Measurements from ENCODE around the gene MTOR. TPM values are rescaled to one million over a fixed set of nuclear protein-coding genes. Genes with fewer than 3 reads are reported as not detected.
A peak's percentile ranks its signal among the peaks of the same experiment; 100 is the strongest.

The MTOR gene
- polyA plus RNA-seq, 1 donor: 27.5 TPM

DNA sequence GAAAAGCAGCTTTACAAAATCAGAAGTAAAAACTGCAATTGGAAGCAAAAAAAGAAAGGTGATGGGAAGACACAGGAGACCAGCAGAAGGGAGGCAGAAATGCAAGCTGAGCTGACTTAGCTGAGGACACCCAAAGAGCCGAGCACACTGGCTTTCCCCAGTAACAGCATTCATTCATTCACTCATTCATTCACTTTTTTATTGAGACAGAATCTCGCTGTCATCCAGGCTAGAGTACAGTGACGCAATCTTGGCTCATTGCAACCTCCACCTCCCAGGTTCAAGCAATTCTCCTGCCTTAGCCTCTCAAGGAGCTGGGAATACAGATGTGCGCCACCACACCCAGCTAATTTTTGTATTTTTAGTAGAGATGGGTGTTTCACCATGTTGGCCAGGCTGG lies 65.0 kb downstream of the MTOR start:
- Histone ChIP-seq H3K27ac (ENCODE audit: low read length) (no peak overlapping the region), H3K4me1 (ENCODE audit: control insufficient read depth, insufficient read depth, low read length) (no peaks in the 10 kb centered on the region), H3K4me3 (ENCODE audit: low read length) (no peak overlapping the region), H3K9me3 (ENCODE audit: control insufficient read depth, low read depth, low read length) (no peaks in the 10 kb centered on the region), H3K36me3 (ENCODE audit: control insufficient read depth, insufficient read depth, low read length) (peaks cover 61% of the 10 kb centered on the region), H3K27me3 (ENCODE audit: control insufficient read depth, insufficient read depth, low read length) (no peaks in the 10 kb centered on the region)
- WGBS (ENCODE audit: insufficient coverage, low lambda C conversion rate): no CpG with 5 or more reads among the region's 4 CpGs
- no peak for DNase-seq

DNA sequence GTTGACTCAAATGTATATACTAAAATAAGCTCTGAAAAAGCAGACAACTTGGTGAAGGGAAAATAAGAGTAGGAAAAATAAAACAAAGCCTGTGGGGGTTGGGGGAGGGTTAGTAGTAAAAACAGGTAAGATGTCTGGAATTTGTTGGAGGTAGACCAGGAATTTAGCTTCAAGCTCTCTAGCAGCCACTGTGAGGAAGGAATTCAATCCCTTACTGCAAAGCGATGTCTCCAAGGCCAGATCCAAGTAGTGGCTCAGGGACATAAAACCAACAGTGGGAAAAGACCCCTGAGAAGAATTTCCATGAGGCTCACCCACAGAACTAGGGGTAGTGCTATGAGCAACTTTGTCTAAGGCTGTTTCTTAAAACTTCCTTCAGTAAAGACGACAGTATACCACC lies 65.4 kb downstream of the MTOR start:
- Histone ChIP-seq H3K4me3 (ENCODE audit: low read length) (no peak overlapping the region), H3K36me3 (ENCODE audit: control insufficient read depth, insufficient read depth, low read length) (peaks cover 61% of the 10 kb centered on the region), H3K27me3 (ENCODE audit: control insufficient read depth, insufficient read depth, low read length) (no peaks in the 10 kb centered on the region), H3K4me1 (ENCODE audit: control insufficient read depth, insufficient read depth, low read length) (no peaks in the 10 kb centered on the region), H3K27ac (ENCODE audit: low read length) (no peak overlapping the region), H3K9me3 (ENCODE audit: control insufficient read depth, low read depth, low read length) (no peaks in the 10 kb centered on the region)
- no peak for DNase-seq
- no CpG with 5 or more reads among the region's 2 CpGs for WGBS (ENCODE audit: insufficient coverage, low lambda C conversion rate)

DNA sequence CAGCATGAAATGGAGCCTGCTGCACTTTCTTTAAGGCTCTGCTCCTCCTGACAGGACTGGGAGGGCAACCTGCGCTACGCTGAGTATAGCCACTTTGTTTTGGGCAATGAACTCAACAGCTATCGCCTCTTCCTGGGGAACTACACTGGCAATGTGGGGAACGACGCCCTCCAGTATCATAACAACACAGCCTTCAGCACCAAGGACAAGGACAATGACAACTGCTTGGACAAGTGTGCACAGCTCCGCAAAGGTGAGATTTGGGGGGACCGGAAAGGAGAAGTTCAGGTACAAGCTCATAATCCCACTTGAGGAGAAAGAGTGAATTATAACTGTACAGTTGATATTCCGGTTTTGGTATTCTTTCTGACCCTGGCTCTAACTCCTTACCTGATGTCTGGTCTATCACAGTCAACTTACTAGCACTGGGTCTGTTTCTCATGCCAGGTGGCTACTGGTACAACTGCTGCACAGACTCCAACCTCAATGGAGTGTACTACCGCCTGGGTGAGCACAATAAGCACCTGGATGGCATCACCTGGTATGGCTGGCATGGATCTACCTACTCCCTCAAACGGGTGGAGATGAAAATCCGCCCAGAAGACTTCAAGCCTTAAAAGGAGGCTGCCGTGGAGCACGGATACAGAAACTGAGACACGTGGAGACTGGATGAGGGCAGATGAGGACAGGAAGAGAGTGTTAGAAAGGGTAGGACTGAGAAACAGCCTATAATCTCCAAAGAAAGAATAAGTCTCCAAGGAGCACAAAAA lies 67.8 kb downstream of the MTOR start:
- WGBS (ENCODE audit: insufficient coverage, low lambda C conversion rate): 100% methylated on average over 1 of the region's 14 CpGs
- H3K36me3 ChIP-seq (ENCODE audit: control insufficient read depth, insufficient read depth, low read length): peaks cover 68% of the 10 kb centered on the region
- no peaks in the 10 kb centered on the region for H3K27me3 ChIP-seq (ENCODE audit: control insufficient read depth, insufficient read depth, low read length)
- no peaks in the 10 kb centered on the region for H3K9me3 ChIP-seq (ENCODE audit: control insufficient read depth, low read depth, low read length)
- H3K27ac ChIP-seq (ENCODE audit: low read length): no peak overlapping the region
- H3K4me1 ChIP-seq (ENCODE audit: control insufficient read depth, insufficient read depth, low read length): no peaks in the 10 kb centered on the region
- no peak for DNase-seq
- no peak overlapping the region for H3K4me3 ChIP-seq (ENCODE audit: low read length)

DNA sequence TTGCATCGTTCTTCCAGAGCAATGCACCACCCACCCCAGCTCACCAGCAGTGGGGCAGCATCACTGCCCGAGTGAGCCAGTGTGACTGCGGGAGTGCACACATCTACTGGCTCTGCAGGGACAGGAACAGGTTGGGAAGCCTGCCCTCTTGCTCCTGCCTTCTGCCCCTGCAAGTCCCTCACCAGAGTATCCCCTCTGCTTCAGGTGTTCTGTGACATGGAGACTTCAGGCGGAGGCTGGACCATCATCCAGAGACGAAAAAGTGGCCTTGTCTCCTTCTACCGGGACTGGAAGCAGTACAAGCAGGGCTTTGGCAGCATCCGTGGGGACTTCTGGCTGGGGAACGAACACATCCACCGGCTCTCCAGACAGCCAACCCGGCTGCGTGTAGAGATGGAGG lies 69.0 kb downstream of the MTOR start:
- Histone ChIP-seq H3K36me3 (ENCODE audit: control insufficient read depth, insufficient read depth, low read length) (peaks cover 64% of the 10 kb centered on the region), H3K9me3 (ENCODE audit: control insufficient read depth, low read depth, low read length) (no peaks in the 10 kb centered on the region), H3K27ac (ENCODE audit: low read length) (no peak overlapping the region), H3K4me3 (ENCODE audit: low read length) (no peak overlapping the region), H3K27me3 (ENCODE audit: control insufficient read depth, insufficient read depth, low read length) (no peaks in the 10 kb centered on the region), H3K4me1 (ENCODE audit: control insufficient read depth, insufficient read depth, low read length) (no peaks in the 10 kb centered on the region)
- WGBS (ENCODE audit: insufficient coverage, low lambda C conversion rate): no CpG with 5 or more reads among the region's 11 CpGs
- no peak for DNase-seq

DNA sequence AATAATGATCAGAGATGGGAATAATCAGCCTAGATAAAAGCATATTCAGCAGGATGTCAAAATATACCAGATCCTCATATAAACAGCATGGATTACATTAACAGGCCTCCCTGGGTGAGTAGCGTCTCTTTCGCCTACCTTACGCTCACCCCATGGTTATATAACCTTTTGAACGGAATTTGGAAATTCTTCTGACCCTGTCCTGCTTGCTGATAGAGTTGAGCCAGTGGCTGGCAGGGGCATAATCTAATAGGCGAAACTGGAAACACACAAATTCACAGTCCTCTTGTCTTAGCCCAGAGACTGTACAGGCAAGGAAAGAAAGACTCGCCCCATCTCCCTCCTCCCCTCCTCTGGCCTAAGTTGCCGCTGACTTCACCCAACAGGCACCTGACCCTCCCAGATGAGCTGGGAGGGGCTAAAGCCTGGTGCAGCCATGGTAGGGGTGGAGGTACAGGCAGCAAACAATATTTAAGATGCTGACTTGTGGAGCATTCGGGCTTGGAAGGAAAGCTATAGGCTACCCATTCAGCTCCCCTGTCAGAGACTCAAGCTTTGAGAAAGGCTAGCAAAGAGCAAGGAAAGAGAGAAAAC lies 73.4 kb downstream of the MTOR start, which contains the start of gene ANGPTL7:
Gene ANGPTL7 (plus strand): TSS at position 498 of the 594 bp plus-strand sequence. CDS start 225 bp downstream, outside the sequence.
- Histone ChIP-seq H3K27ac (ENCODE audit: low read length) (no peak within 1 kb of the TSS), H3K4me1 (ENCODE audit: control insufficient read depth, insufficient read depth, low read length) (no peaks in the 10 kb centered on the region), H3K4me3 (ENCODE audit: low read length) (no peak within 1 kb of the TSS), H3K9me3 (ENCODE audit: control insufficient read depth, low read depth, low read length) (no peaks in the 10 kb centered on the region), H3K36me3 (ENCODE audit: control insufficient read depth, insufficient read depth, low read length) (peaks cover 59% of the 10 kb centered on the region), H3K27me3 (ENCODE audit: control insufficient read depth, insufficient read depth, low read length) (no peaks in the 10 kb centered on the region)
- DNase-seq: no peak
- no CpG with 5 or more reads among the region's 8 CpGs for WGBS (ENCODE audit: insufficient coverage, low lambda C conversion rate)

DNA sequence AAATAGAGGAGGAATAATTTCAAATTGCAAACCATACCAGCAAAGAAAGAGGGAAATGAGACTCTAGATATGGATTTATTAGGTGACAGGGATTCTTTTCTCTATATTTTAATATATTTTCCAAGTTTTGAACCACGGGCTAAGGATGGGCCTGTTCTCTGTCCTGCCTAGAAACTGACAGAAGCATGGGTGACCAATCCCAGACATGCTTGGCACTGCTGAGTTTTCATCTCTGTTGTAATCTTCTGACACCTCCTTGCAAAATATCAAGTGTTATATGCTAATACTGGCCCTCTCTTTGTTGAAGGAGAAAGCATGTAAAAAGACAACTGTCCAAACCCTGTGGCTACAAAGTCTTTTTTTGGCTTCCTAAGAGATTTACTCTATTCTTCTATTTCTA lies 74.0 kb downstream of the MTOR start:
- H3K27ac ChIP-seq (ENCODE audit: low read length): no peak overlapping the region
- no peak for DNase-seq
- no CpG with 5 or more reads among the region's 1 CpG for WGBS (ENCODE audit: insufficient coverage, low lambda C conversion rate)
- H3K27me3 ChIP-seq (ENCODE audit: control insufficient read depth, insufficient read depth, low read length): no peaks in the 10 kb centered on the region
- H3K36me3 ChIP-seq (ENCODE audit: control insufficient read depth, insufficient read depth, low read length): peaks cover 55% of the 10 kb centered on the region
- no peaks in the 10 kb centered on the region for H3K4me1 ChIP-seq (ENCODE audit: control insufficient read depth, insufficient read depth, low read length)
- no peak overlapping the region for H3K4me3 ChIP-seq (ENCODE audit: low read length)
- H3K9me3 ChIP-seq (ENCODE audit: control insufficient read depth, low read depth, low read length): no peaks in the 10 kb centered on the region

DNA sequence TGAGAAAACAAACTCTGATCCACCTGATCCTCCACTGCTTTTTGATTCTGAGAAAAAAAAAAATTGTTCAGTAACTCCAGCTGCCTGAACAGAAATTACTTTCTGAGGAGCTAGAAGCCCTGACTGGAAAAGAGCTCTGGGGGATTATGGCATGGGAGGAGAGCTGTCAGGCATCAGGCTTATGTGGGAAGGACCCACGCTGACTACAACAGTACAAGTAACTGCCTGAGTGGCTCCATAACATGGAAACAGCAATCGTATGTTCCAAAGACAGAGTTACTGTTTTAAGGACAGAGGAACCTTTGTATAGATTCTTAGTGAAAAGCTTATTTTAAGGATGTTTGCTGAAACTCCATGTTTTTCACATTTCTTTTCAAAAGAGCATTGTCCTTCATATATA lies 74.4 kb downstream of the MTOR start:
- no peak for DNase-seq
- no peak overlapping the region for H3K27ac ChIP-seq (ENCODE audit: low read length)
- H3K27me3 ChIP-seq (ENCODE audit: control insufficient read depth, insufficient read depth, low read length): no peaks in the 10 kb centered on the region
- no peaks in the 10 kb centered on the region for H3K9me3 ChIP-seq (ENCODE audit: control insufficient read depth, low read depth, low read length)
- H3K4me1 ChIP-seq (ENCODE audit: control insufficient read depth, insufficient read depth, low read length): no peaks in the 10 kb centered on the region
- no peak overlapping the region for H3K4me3 ChIP-seq (ENCODE audit: low read length)
- WGBS (ENCODE audit: insufficient coverage, low lambda C conversion rate): 86% methylated on average over 1 of the region's 2 CpGs
- H3K36me3 ChIP-seq (ENCODE audit: control insufficient read depth, insufficient read depth, low read length): peaks cover 52% of the 10 kb centered on the region

DNA sequence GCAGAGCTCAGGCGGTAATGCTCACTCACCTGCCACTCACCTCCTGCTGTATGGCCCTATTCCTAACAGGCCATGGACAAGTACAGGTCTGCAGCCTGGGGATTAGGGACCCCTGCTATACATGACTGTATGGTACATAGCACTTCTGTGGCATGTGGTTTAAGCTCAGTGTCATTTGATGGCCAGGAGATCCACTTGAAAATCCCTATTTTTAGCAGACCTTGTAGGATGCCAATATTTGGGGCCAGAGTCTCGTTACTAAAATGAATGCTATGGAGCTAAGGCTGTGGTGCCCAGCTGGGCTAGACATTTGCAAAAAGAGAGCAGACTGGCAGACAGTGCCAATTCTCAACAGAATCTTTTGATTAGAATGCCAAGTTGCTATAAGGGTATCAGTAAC lies 74.9 kb downstream of the MTOR start:
- Histone ChIP-seq H3K27me3 (ENCODE audit: control insufficient read depth, insufficient read depth, low read length) (no peaks in the 10 kb centered on the region), H3K36me3 (ENCODE audit: control insufficient read depth, insufficient read depth, low read length) (peaks cover 52% of the 10 kb centered on the region), H3K27ac (ENCODE audit: low read length) (no peak overlapping the region), H3K4me1 (ENCODE audit: control insufficient read depth, insufficient read depth, low read length) (no peaks in the 10 kb centered on the region), H3K4me3 (ENCODE audit: low read length) (no peak overlapping the region), H3K9me3 (ENCODE audit: control insufficient read depth, low read depth, low read length) (no peaks in the 10 kb centered on the region)
- WGBS (ENCODE audit: insufficient coverage, low lambda C conversion rate): no CpG with 5 or more reads among the region's 2 CpGs
- no peak for DNase-seq

DNA sequence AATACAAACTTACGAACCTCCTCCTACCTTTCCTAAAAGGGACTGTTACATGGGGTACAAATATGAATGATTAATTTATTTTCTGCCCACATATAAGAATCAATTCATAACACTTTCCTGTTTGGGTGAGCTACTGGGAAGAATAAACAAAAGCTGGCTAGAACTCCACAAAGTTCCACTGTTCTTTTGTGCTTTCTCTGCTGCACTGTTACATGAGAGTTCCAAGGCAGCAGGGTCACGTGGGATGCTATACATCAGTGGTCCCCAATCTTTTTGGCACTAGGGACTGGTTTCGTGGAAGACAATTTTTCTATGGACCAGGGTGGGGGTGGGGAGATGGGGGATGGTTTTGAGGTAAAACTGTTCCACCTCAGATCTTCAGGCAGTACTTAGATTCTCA lies 75.4 kb downstream of the MTOR start:
- no peaks in the 10 kb centered on the region for H3K9me3 ChIP-seq (ENCODE audit: control insufficient read depth, low read depth, low read length)
- no peak overlapping the region for H3K4me3 ChIP-seq (ENCODE audit: low read length)
- no peaks in the 10 kb centered on the region for H3K4me1 ChIP-seq (ENCODE audit: control insufficient read depth, insufficient read depth, low read length)
- no peaks in the 10 kb centered on the region for H3K27me3 ChIP-seq (ENCODE audit: control insufficient read depth, insufficient read depth, low read length)
- DNase-seq: no peak
- no peak overlapping the region for H3K27ac ChIP-seq (ENCODE audit: low read length)
- WGBS (ENCODE audit: insufficient coverage, low lambda C conversion rate): 100% methylated on average over 1 of the region's 3 CpGs
- H3K36me3 ChIP-seq (ENCODE audit: control insufficient read depth, insufficient read depth, low read length): peaks cover 49% of the 10 kb centered on the region

DNA sequence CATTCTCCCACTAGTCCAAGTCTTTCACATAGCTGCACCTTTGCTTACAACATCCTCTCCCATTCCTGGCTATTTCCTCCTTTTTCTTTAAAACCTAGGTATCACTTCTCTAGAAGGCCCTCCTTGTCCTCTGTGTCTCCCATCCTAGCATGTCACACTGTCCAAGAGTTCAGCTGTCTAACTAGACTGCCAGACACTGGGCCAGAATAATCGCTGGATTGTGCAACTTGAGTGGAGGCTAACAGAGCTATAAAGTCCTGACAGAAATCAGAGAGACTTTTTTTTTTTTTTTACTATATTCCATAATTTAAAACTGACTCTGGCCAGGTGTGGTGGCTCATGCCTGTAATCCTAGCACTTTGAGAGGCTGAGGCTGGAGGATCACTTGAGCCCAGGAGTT lies 77.4 kb downstream of the MTOR start:
- WGBS (ENCODE audit: insufficient coverage, low lambda C conversion rate): no CpG with 5 or more reads among the region's 1 CpG
- Histone ChIP-seq H3K27ac (ENCODE audit: low read length) (no peak overlapping the region), H3K4me3 (ENCODE audit: low read length) (no peak overlapping the region), H3K9me3 (ENCODE audit: control insufficient read depth, low read depth, low read length) (no peaks in the 10 kb centered on the region), H3K4me1 (ENCODE audit: control insufficient read depth, insufficient read depth, low read length) (no peaks in the 10 kb centered on the region), H3K27me3 (ENCODE audit: control insufficient read depth, insufficient read depth, low read length) (no peaks in the 10 kb centered on the region), H3K36me3 (ENCODE audit: control insufficient read depth, insufficient read depth, low read length) (peaks cover 36% of the 10 kb centered on the region)
- DNase-seq: peak; percentile 9

DNA sequence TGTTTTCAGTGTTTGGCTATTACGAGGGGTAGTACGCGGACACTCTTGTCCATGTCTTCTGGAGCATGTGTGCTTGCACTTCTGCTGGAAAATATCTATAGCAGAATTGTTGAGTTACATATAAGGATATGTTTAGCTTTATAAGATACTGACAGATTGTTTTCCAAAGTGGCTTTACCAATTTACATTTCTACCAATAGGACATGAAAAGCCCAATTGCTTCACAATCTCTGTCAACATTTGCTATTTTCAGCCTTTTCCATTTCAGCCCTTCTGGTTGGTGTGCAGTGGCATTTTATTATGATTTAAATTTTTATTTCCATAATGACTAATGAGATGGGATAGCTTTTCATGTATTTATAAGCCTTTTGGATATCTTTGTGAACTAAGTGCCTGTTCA lies 79.5 kb downstream of the MTOR start:
- WGBS (ENCODE audit: insufficient coverage, low lambda C conversion rate): no CpG with 5 or more reads among the region's 3 CpGs
- DNase-seq: no peak
- Histone ChIP-seq H3K4me3 (ENCODE audit: low read length) (no peak overlapping the region), H3K36me3 (ENCODE audit: control insufficient read depth, insufficient read depth, low read length) (peaks cover 30% of the 10 kb centered on the region), H3K27ac (ENCODE audit: low read length) (no peak overlapping the region), H3K27me3 (ENCODE audit: control insufficient read depth, insufficient read depth, low read length) (no peaks in the 10 kb centered on the region), H3K9me3 (ENCODE audit: control insufficient read depth, low read depth, low read length) (no peaks in the 10 kb centered on the region), H3K4me1 (ENCODE audit: control insufficient read depth, insufficient read depth, low read length) (no peaks in the 10 kb centered on the region)
